ENCODE data around the gene ENC1.

Gene ENC1

GRCh38 chr5:74612045-74612444 lies 28.5 kb downstream of the ENC1 start:
- no peak for DNase-seq (ENCODE audit: low read depth in 3 of 3, low spot score in 1 of 3)

DNA sequence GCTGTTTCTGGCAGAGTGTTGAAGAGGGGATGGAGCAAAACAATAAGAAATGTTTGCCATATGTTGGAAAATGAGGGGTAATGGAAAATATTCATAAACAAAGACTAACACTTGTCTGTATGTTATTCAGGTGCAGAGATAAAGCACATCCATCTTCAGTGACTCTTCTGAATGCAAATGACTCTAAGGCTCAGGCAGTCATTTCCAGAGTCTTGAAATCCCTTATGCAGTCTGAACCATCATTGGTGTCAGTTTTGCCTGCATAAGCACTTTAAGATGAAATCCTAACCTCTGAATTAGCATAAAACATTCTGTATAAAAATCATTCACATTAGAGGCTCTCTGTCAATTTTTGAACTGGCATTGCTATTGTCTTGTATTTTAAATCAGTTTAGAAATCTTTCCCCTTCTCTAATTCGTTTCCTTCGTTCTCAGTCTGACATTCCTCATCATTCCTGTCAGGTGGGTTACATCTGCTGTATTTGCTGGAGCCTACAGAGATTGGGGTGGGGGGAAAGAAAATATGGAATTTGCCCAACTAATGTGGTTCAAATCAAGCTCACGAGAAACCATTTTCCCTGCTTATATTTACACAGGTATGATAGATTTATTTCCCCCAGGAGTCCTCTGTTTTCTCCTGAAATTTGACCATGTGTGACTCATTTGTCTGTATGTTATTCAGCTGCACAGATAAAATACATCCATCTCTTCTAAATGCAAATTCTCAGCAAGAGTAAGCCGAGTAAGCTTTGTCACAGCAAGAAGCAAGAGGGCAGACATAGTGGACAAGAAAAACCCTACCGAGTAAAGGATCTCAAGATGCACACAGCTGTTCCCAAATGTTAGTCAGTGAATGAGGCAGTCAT lies 31.6 kb downstream of the ENC1 start:
- DNase-seq (ENCODE audit: low read depth in 3 of 3, low spot score in 1 of 3), result no peak

DNA sequence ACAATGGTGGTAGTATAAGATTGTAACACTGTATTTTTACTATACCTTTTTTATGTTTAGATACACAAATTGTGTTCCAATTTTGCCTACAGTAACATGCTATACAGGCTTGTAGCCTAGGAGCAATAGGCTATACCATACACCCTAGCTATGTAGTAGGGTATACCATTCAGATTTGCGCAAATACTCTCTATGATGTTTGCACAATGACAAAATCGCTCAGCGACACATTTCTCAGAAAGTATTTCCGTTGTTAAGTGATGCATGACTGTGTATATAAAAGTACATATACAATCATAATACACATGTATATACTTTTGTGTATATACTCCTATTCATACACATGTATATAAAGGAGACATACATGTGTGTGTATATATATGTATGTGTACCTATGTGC lies 34.8 kb downstream of the ENC1 start:
- DNase-seq (ENCODE audit: low read depth in 3 of 3, low spot score in 1 of 3), result no peak

DNA sequence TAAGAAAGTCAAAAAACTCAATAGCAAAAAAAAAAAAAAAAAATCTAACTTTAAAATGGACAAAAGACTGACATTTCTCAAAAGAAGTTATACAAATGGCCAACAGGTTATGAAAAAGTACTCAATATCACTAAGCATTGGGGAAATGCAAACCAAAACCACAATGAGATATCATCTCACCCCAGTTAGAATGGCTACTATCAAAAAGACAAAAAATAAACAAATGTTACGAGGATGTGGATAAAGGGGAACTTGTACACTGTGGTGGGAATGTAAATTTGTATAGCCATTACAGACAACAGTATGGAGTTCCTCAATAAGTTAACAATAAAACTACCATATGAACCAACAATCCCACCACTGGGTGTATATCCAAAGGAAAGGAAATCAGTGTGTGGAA lies 37.2 kb downstream of the ENC1 start:
- no peak for DNase-seq (ENCODE audit: low read depth in 3 of 3, low spot score in 1 of 3)

- DNase-seq (ENCODE audit: low read depth in 3 of 3, low spot score in 1 of 3), result no peak
Measured at GRCh38 chr5:74599148-74599547, 41.4 kb downstream of the ENC1 start.

GRCh38 chr5:74598731-74599130 lies 41.8 kb downstream of the ENC1 start:
- no peak for DNase-seq (ENCODE audit: low read depth in 3 of 3, low spot score in 1 of 3)

DNA sequence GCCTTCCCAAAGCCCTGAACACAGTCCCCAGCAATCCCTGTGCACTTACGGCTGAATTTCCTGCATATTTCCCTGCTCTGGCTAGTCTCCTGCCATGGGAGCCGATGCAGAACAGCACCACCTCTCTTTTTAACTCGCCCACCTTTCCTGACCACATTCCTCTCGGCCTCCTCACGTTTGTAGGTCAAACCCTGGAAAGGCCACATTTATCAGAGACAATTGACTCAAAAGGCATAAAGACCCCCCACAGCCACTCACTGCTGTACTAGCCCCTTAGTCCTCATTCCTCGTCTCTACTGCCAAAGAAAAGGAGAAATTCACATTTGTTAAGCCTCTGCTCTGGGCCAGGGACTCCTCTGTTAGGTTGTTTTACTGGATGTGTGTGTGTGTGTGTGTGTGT lies 43.6 kb downstream of the ENC1 start:
- no peak for DNase-seq (ENCODE audit: low read depth in 3 of 3, low spot score in 1 of 3)

DNA sequence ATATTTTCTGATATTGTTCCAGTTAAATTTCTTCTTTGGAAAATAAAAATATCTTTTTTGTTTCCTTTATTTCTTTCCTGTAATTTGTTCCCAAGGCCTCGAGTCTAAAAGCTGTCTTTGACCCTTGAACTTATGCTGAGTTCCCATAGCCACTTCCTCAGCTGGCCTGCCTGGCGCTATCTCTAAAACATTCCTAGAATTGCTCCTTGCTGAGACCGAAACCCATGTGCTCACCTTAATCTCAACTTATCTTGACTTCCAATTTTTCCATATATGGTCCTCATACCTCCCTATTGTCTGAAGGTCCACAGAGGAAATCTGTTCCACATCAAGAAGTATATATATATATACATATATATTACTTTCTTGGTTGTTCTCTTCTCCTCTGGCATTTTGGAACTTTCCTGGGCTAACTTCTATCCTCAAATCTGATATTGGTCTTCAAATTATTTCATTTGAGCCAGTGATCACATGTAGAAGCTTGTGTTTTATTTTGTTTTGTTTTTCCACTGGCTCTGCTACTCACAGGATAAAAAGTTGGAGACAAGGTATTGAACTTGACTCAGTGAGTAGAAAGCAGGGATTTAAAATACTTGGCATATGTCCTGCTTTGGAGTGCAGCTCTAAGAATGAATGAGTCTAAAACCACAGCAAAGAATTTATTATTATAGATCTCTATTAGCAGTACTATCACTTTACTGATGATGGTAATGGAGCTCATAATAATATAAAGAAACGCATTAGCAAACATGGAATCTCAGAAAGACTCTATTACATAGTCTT lies 45.2 kb downstream of the ENC1 start:
- DNase-seq (ENCODE audit: low read depth in 3 of 3, low spot score in 1 of 3), result no peak

GRCh38 chr5:74594137-74595040 lies 46.1 kb downstream of the ENC1 start:
- no peak for DNase-seq (ENCODE audit: low read depth in 3 of 3, low spot score in 1 of 3)

GRCh38 chr5:74589204-74590056 lies 51.1 kb downstream of the ENC1 start:
- DNase-seq (ENCODE audit: low read depth in 3 of 3, low spot score in 1 of 3), result no peak

DNA sequence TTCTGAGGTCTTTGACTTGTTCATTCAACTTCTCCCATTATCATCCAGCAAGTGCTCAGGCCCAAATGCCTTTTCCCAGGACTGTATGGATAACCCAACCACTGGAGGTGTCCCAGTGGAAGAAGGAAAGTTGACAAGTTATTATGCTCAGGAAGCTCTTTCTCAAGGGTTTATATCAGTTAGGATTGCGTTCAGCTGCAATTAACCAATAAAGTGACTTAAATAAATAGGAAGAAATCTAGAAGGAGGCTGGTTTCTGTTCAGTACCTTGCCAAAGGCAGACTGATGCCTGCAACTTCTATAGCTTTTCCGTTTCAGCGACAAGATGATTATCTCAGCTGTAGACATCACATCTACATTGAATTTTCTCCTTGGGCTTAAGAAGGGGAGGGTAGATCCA lies 52.1 kb downstream of the ENC1 start:
- no peak for DNase-seq (ENCODE audit: low read depth in 3 of 3, low spot score in 1 of 3)

GRCh38 chr5:74587890-74588289 lies 52.6 kb downstream of the ENC1 start:
- DNase-seq (ENCODE audit: low read depth in 3 of 3, low spot score in 1 of 3), result no peak

DNA sequence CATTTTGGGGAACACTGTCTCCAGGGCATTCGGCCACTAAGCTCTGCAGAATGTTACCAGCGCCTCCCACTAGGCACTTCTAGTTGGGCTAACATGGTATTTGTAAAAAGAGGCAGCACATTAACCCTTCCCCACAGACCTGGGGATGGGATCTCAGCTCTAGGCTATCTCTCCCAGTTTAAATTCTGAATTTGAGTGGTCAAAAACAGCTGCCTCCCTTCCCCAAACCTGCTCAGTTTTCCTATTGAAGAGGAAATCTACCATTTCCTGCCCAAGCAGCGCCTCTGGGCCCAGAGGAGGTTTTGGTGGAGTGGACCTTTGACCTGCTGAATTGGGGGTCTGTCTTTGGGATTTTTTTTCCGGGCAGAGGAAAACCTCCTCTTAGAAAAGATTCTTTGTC lies 53.2 kb downstream of the ENC1 start:
- DNase-seq (ENCODE audit: low read depth in 3 of 3, low spot score in 1 of 3), result no peak

DNA sequence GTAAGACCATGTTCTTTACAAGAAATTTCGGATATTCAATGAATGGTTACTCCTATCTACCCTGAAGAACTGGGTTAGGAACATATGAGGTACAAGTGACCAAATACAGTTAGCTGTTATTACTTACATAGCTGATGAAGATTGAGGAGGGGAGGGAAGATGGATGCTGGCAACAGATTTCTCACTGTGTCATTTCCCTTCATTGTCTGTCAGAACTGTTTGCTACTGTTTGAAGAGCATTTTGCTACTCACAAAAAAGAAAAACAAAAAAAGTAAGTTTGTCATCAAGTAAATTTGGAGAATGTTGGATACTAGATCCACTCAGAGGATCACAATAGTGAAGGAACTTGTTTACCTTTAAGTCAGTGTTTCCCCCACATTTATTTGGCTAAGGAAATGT lies 53.7 kb downstream of the ENC1 start:
- no peak for DNase-seq (ENCODE audit: low read depth in 3 of 3, low spot score in 1 of 3)

DNA sequence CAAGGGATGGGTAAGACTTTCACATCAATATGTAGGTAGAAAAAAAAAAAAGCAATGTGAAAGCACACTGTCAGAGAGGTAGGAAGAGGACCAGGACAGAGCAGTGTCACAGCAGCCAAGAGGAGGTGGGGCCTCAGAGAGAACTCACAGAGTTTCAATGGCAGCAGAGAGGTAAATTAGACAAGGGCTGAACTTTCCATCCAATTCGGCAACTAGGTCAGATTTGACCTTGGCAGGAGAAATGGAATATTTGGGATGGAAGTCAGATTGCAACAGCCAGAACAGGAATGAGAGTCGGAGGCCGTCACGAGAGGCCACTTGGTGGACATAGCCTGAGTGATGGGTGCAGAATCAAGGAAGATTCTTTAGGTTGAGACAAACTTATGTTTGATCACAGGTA lies 57.7 kb downstream of the ENC1 start:
- no peak for DNase-seq (ENCODE audit: low read depth in 3 of 3, low spot score in 1 of 3)

DNA sequence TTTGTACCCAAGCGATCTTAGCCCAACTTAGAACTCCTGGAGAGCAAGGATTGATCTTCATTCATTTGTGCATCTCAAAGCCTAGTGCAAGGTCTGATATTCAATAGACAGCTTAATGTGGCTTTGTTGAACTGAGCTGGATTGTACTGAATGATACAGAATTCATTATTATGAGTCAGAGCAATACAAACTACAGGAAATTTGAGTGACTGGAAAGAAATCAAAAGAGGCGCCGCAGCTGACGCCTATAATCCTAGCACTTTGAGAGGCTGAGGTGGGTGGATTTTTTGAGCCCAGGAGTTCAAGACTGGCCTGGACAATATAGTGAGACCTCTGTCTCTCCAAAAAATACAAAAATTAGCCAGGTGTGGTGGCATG lies 58.6 kb downstream of the ENC1 start:
- DNase-seq (ENCODE audit: low read depth in 3 of 3, low spot score in 1 of 3), result no peak

DNA sequence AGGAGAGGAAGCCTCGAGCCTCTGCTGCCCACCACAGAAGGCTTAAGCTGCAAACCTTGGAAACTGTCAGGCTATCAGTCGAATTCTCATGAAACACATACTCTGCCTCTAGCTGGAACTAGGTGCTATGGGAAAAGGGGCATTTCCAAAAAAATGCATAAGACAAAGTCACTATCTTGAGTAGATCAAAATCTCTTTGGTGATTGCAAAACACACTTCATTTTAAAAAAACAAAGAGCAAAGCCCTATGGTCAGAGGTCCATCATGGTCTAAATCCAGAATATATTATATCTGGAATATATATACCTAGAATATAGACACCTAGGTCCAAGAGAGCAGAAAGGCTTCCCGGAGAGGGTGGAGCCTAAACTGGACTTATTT lies 59.8 kb downstream of the ENC1 start:
- no peak for DNase-seq (ENCODE audit: low read depth in 3 of 3, low spot score in 1 of 3)

DNA sequence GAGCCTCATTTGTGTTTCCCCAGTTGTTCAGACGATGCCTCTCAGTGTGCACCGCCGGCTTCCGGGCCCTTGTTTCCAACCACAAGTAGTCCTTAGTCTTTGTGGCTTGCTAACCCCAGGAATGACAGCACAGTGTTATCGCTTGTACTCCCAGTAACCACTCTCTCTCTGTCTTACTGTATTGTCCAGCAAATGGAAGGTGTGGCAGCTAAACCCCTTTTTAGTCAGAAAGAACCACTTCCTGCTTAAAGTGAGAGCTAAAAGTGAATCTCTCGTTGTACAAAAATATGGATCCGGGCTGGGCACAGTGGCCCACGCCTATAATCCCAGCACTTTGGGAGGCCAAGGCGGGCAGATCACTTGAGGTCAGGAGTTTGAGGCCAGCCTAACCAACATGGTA lies 61.3 kb downstream of the ENC1 start:
- DNase-seq (ENCODE audit: low read depth in 3 of 3, low spot score in 1 of 3), result peak in 2 of 3 donors; percentile 1 to 5

DNA sequence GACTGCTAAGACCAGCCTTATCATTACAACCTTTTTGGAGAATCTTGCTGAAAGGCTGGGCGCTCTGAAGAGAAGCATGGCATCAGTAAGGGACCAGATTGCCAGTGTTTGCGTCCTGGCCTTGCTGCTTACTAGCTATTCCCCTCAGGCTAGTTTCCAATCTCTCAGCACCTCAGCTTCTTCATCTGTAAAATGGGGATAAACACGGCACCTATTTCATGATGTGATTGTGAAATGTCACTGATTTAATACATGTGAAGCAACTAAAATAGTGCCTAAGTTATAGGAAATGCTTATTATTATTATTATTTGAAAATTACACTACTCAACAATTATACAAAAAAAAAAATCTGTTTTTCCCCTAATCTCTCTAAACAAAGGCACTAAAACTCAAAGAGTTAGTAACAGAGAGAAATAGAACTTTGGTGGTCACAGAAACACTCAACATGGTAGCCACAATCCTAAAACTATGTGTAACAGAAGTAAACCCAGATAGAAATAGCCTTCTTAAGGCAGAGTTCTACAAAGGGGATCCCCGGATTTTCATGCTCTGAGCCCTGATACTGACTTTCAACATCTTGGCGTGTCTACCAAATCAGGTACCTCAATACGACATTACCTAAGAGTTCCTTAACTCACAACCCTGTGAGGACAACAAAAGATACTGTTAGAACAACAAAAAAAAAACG lies 62.0 kb downstream of the ENC1 start:
- no peak for DNase-seq (ENCODE audit: low read depth in 3 of 3, low spot score in 1 of 3)
